Measurements from ENCODE around the gene PGM2L1. TPM values are rescaled to one million over a fixed set of nuclear protein-coding genes. Genes with fewer than 3 reads are reported as not detected.
A peak's percentile ranks its signal among the peaks of the same experiment; 100 is the strongest.
"Not testable (repeated sequence)": the region's sequence is repeated elsewhere in the genome, so short reads cannot be mapped to it uniquely, and the experiment has no call there.

PGM2L1 gene
- 20.0 TPM for total RNA-seq (ENCODE audit: insufficient read depth, low replicate concordance)

- peak; percentile 98 for DNase-seq (ENCODE audit: low spot score)
Measured at GRCh38 chr11:74398244-74399159, at the start of gene PGM2L1. Gene PGM2L1 (minus strand): TSS chr11:74398433. CDS start chr11:74398161, 272 bp downstream.

- no peak for DNase-seq (ENCODE audit: low spot score)
Measured at GRCh38 chr11:74447720-74448119, 49.5 kb upstream of the PGM2L1 start.

- DNase-seq (ENCODE audit: low spot score): peak; percentile 87
Measured at GRCh38 chr11:74446532-74446938, 48.3 kb upstream of the PGM2L1 start.

- DNase-seq (ENCODE audit: low spot score): peak; percentile 30
Measured at GRCh38 chr11:74444173-74444826, 46.1 kb upstream of the PGM2L1 start.

- peak; percentile 86 for DNase-seq (ENCODE audit: low spot score)
Measured at GRCh38 chr11:74443071-74443864, 45.0 kb upstream of the PGM2L1 start.

GRCh38 chr11:74442636-74443035 lies 44.4 kb upstream of the PGM2L1 start:
- DNase-seq (ENCODE audit: low spot score): no peak

GRCh38 chr11:74438681-74439080 lies 40.4 kb upstream of the PGM2L1 start:
- no peak for DNase-seq (ENCODE audit: low spot score)

GRCh38 chr11:74437441-74438042 lies 39.3 kb upstream of the PGM2L1 start:
- DNase-seq (ENCODE audit: low spot score): no peak

- no peak for DNase-seq (ENCODE audit: low spot score)
Measured at GRCh38 chr11:74434528-74434927, 36.3 kb upstream of the PGM2L1 start.

- no peak for DNase-seq (ENCODE audit: low spot score)
Measured at GRCh38 chr11:74429205-74429604, 31.0 kb upstream of the PGM2L1 start.

- DNase-seq (ENCODE audit: low spot score): no peak
Measured at GRCh38 chr11:74427384-74427886, 29.2 kb upstream of the PGM2L1 start.

- DNase-seq (ENCODE audit: low spot score): no peak
Measured at GRCh38 chr11:74425100-74425499, 26.9 kb upstream of the PGM2L1 start.

- DNase-seq (ENCODE audit: low spot score): peak; percentile 27
Measured at GRCh38 chr11:74418509-74418895, 20.3 kb upstream of the PGM2L1 start.

GRCh38 chr11:74417860-74418508 lies 19.8 kb upstream of the PGM2L1 start:
- DNase-seq (ENCODE audit: low spot score): no peak

GRCh38 chr11:74417379-74417804 lies 19.2 kb upstream of the PGM2L1 start:
- peak; percentile 66 for DNase-seq (ENCODE audit: low spot score)

GRCh38 chr11:74416974-74417373 lies 18.7 kb upstream of the PGM2L1 start:
- DNase-seq (ENCODE audit: low spot score): not testable (repeated sequence)

GRCh38 chr11:74412733-74413359 lies 14.6 kb upstream of the PGM2L1 start:
- no peak for DNase-seq (ENCODE audit: low spot score)

GRCh38 chr11:74412321-74412720 lies 14.1 kb upstream of the PGM2L1 start:
- no peak for DNase-seq (ENCODE audit: low spot score)

GRCh38 chr11:74409633-74410032 lies 11.4 kb upstream of the PGM2L1 start:
- DNase-seq (ENCODE audit: low spot score): no peak

- no peak for DNase-seq (ENCODE audit: low spot score)
Measured at GRCh38 chr11:74403607-74404321, 5.5 kb upstream of the PGM2L1 start.

Data from umbilical cord (tissue), 2 donors.